PC-9 (cell line): ENCODE results near the gene SMIM10L2A.
"Not testable (repeated sequence)": the region's sequence is repeated elsewhere in the genome, so short reads cannot be mapped to it uniquely, and the experiment has no call there.

ENCODE experiments used
- CTCF ChIP-seq: fragments of 200-600 bp; sonication (generic); conservative IDR thresholded peaks from 2 replicates; pipeline ENCODE4 v1.6.1; 2017; ENCODE audit warnings: mixed run types, antibody characterized with exemption, mild to moderate bottlenecking, moderate library complexity
- EZH2 ChIP-seq: fragments of 200-600 bp; sonication (generic); IDR thresholded peaks from 2 replicates; pipeline ENCODE4 v1.8.0; 2017; ENCODE audit warnings: antibody characterized with exemption, low read depth

- not testable (repeated sequence) for TF ChIP-seq CTCF, EZH2
Observed at GRCh38 chrX:135422810-135423168, 1.0 kb downstream of the SMIM10L2A start.
